ENCODE data around the gene ASXL1. TPM values are rescaled to one million over a fixed set of nuclear protein-coding genes. Genes with fewer than 3 reads are reported as not detected.

Gene ASXL1
- total and polyA plus RNA-seq, 9 of the 15 experiments (the other 6 are each of a cell fraction or from before 2014, with no cell fraction given) = 6.5 to 65.3 (median 32.3) TPM

- TF ChIP-seq RNF219 (CRISPR knock-in tag; IDR thresholded peaks at IDR 0.05) (no peak), ARID3A (IDR thresholded peaks at IDR 0.05; ENCODE audit: borderline replicate concordance, low read depth, low read length) (no peak), RBM17 (IDR thresholded peaks at IDR 0.05; ENCODE audit: borderline replicate concordance, low read depth, low read length) (no peak), SAFB2 (IDR thresholded peaks at IDR 0.05; ENCODE audit: borderline replicate concordance, low read depth, low read length, severe bottlenecking) (no peak), TSC22D4 (tag; IDR thresholded peaks at IDR 0.05) (no peak), EP400 (IDR thresholded peaks at IDR 0.05) (peak; percentile 79), REST (IDR thresholded peaks at IDR 0.05; ENCODE audit: borderline replicate concordance) (no peak), REST (CRISPR knock-in tag; IDR thresholded peaks at IDR 0.05; ENCODE audit: low read depth) (peak; percentile 13; the same call in 1 of the 2 replicates), TSHZ1 (CRISPR knock-in tag; IDR thresholded peaks at IDR 0.05) (no peak), MEIS2 (IDR thresholded peaks at IDR 0.05; ENCODE audit: partially characterized antibody) (no peak), ZNF133 (CRISPR knock-in tag; IDR thresholded peaks at IDR 0.05) (no peak)
These were observed at the start of gene ASXL1 (continued) for GRCh38 chr20:32357869-32358631.
